Astrocyte of the cerebellum (primary cell): ENCODE results near the gene GIMAP6.
"Not testable (repeated sequence)": the region's sequence is repeated elsewhere in the genome, so short reads cannot be mapped to it uniquely, and the experiment has no call there.

Source experiments
- DNase-seq: peaks from one replicate; pipeline ENCODE4 v3.0.0-alpha.2; 2011; ENCODE audit warnings: low read depth
- H3K4me3 ChIP-seq: 2 replicates; pipeline ENCODE4 v1.5.1; 2011; ENCODE audit warnings: mild to moderate bottlenecking, low read depth, low read length, moderate library complexity
- in situ Hi-C: cut with HindIII; loops from 2 replicates; pipeline ENCODE4 v1.10.0; 2017; ENCODE audit warnings: low sequenced_read_pairs
- TF ChIP-seq, protein P1 (sequence below): IDR thresholded peaks from 2 replicates; pipeline ENCODE4 v1.5.1; 2012; ENCODE audit warnings: low read length, low read depth, moderate library complexity, mild to moderate bottlenecking; ENCODE audit errors: missing control alignments

Gene GIMAP6

GRCh38 chr7:150666412-150666811 is 34.2 kb upstream of the GIMAP6 start:
- in situ Hi-C loops = no loop called here
- no peak for DNase-seq
- H3K4me3 ChIP-seq = no peak overlapping the region

GRCh38 chr7:150665896-150666295 is 33.7 kb upstream of the GIMAP6 start:
- in situ Hi-C loops = no loop called here
- TF ChIP-seq, protein P1, sequence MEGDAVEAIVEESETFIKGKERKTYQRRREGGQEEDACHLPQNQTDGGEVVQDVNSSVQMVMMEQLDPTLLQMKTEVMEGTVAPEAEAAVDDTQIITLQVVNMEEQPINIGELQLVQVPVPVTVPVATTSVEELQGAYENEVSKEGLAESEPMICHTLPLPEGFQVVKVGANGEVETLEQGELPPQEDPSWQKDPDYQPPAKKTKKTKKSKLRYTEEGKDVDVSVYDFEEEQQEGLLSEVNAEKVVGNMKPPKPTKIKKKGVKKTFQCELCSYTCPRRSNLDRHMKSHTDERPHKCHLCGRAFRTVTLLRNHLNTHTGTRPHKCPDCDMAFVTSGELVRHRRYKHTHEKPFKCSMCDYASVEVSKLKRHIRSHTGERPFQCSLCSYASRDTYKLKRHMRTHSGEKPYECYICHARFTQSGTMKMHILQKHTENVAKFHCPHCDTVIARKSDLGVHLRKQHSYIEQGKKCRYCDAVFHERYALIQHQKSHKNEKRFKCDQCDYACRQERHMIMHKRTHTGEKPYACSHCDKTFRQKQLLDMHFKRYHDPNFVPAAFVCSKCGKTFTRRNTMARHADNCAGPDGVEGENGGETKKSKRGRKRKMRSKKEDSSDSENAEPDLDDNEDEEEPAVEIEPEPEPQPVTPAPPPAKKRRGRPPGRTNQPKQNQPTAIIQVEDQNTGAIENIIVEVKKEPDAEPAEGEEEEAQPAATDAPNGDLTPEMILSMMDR = no peak

More at GRCh38 chr7:150666412-150666811, 34.2 kb upstream of the GIMAP6 start:
- TF ChIP-seq, protein P1 = no peak

DNA sequence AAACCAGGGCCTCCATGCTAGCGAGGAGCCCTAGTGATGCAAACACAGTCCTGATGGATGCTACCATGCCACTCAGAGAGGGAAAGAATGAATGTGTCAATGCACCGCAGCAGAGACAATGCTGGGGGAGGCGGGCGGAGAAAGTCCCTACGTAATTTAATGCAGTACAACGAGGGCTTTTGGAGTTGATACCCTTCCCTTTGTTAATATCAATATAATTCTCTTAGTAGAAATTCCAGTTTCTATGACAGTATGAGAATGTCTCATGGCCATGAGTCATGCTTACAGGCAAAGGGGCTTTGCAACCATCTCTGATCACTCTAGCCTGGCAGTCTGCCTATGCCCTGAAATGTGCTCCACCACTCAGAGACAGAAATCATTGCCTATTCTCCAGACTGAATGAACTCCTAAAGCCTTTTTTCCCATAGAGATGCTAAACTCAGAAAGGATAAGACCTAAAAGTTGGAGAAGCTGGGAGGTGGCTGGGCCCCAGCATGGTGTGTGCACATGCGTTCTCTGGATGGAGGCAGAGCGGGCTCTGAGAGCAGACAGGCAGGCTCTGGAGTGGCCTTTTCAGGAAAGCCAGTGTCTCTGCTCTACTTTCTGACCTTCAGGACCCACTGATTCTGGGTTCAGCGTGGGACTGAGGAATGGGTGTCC is 33.0 kb upstream of the GIMAP6 start:
- no peak for DNase-seq
- no peak overlapping the region for H3K4me3 ChIP-seq
- in situ Hi-C loops = no loop called here
- TF ChIP-seq, protein P1 = no peak

More at GRCh38 chr7:150665896-150666295, 33.7 kb upstream of the GIMAP6 start:
- no peak overlapping the region for H3K4me3 ChIP-seq
- DNase-seq = no peak

DNA sequence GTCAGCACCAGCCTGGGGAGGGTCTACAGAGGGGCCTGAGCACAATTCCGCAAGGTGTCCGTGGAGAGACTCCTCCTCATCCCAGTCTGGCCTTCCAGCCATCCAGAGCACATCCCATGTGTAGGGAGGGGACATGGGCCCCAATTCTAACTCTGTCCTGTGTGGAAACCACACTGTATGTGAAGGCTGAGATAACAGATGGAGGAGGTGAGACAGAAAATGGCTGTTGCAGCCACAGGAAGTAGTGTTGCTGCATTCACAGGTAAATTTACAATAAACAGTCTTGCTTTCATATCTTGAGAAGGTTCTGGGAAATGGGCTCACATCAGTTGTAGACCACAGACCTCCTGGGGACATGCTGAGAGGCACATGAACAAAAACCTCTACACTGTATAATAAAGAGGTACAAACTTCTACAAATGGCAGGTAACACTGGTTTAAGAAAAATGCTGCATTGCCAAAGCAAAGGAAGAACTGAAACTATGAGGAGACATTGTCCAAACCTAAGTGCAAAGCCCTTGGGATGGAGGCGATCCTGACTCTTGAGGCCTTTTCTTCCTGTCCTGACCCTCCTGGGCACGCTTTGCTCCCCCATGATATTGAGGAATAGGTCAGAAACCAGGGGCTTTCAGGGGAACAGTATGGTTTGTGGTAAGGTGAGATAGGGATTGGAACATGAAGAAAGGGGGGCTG is 31.8 kb upstream of the GIMAP6 start:
- TF ChIP-seq, protein P1 = no peak
- H3K4me3 ChIP-seq = no peak overlapping the region
- DNase-seq = no peak
- in situ Hi-C loops = no loop called here

- H3K4me3 ChIP-seq, DNase-seq, in situ Hi-C loops: not testable (repeated sequence)
These were observed 30.6 kb upstream of the GIMAP6 start for GRCh38 chr7:150662821-150663220.

GRCh38 chr7:150660939-150661613 is 28.9 kb upstream of the GIMAP6 start:
- TF ChIP-seq, protein P1 = no peak
- in situ Hi-C loops = no loop called here
- no peak overlapping the region for H3K4me3 ChIP-seq
- no peak for DNase-seq

GRCh38 chr7:150657526-150657925 is 25.3 kb upstream of the GIMAP6 start:
- TF ChIP-seq, protein P1 = no peak
- no peak for DNase-seq
- in situ Hi-C loops = no loop called here
- H3K4me3 ChIP-seq = no peak overlapping the region
